ENCODE measurements around the gene OTUD4.
"Not testable (repeated sequence)": the region's sequence is repeated elsewhere in the genome, so short reads cannot be mapped to it uniquely, and the experiment has no call there.

Gene OTUD4

DNA sequence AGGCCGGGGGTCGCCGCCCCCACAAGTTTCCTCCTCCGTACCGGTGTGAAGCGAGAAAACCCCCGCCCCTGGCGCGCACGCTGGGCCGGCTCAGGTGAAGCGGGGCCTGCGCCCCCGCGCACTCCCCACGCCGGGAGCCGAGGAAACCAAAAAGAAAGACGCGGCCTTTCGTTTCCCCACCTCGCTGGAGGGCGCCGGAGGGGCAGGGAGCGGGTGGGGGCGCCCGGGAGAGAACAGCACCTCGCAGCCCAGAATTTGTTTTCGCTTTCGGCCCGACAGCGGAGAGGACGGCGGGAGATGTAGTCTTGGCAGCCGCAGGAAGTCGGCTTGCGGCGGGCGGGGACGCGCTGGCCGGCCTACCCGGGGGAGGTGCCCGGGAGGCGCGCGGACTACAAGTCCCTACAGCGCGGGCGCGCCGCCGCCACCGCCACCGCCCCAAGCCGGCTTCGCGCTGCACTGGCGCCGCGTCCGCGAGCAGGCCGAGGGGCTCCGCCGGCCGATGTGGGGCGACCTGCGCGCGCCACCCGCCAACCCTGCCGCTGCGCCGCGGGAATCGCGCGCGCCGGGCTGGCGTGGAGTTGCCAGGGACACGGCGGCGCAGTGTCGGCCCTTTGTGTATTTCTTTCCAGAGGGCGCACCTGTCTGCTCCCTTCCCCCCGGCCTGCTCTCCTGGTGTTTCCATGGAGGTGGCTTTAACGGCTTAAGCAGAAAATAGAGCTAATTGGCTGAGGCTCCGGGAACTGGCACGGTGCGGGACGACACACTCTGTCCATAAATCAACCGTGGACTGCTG, at the start of gene OTUD4:
Gene OTUD4, minus strand, starts transcription at position 292 of the 793 bp plus-strand sequence. CDS start 616 bp downstream, outside the sequence.
- DNase-seq (ENCODE audit: low spot score): peak; percentile 95

GRCh38 chr4:145223228-145223627, 42.8 kb upstream of the OTUD4 start:
- DNase-seq (ENCODE audit: low spot score): not testable (repeated sequence)

DNA sequence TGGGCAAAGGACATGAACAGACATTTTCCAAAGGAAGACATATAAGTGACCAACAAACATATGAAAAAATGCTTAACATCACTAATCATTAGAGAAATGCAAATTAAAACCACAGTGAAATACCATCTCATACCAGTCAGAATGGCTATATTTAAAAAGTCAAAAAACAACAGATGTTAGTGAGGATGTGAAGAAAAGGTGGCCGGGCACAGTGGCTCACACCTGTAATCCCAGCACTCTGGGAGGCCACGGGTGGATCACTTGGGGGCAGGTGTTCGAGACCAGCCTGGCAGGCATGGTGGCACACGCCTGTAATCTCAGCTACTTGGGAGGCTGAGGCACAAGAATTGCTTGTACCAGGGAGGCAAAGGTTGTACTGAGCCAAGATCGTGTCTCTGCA, 41.1 kb upstream of the OTUD4 start:
- peak; percentile 50 for DNase-seq (ENCODE audit: low spot score)

DNA sequence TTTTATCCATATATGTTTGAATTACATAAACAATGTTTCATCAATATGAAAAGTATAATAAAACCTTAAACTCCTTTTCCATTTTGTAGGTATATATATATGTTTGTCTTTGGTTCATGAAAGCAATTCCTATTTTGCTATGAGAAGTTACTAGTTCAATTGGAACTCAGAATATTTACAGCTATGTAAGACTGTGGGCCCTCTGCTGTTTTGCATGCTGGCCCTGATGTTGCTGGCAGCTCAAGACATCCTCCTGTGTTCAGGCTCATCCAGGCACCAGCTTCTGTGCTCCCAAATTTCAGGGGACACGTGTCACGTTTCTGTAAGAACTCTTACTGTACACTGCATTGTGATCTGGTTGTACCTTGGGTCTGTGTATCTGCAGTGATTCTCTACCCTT, 38.7 kb upstream of the OTUD4 start:
- DNase-seq (ENCODE audit: low spot score): peak; percentile 41

DNA sequence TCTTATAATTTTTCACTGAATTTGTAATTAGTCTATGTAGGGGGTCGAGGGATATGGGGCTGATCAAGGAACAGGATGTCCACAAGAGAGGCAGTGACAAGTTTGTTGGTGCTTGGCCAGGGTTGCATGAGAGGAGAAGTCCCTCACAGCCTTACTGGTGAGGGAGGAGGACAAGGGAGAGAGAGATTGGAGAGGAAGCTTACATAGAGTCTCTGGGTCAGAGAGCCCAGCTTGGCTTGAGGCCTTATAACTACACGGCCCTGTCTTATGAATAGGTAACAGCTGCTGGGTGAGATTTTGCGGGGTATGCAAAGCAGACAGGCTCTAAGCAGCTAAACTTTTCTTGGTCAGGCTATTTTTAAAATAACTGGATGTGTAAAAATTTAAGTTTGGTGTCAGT, 37.9 kb upstream of the OTUD4 start:
- DNase-seq (ENCODE audit: low spot score): peak; percentile 84

DNA sequence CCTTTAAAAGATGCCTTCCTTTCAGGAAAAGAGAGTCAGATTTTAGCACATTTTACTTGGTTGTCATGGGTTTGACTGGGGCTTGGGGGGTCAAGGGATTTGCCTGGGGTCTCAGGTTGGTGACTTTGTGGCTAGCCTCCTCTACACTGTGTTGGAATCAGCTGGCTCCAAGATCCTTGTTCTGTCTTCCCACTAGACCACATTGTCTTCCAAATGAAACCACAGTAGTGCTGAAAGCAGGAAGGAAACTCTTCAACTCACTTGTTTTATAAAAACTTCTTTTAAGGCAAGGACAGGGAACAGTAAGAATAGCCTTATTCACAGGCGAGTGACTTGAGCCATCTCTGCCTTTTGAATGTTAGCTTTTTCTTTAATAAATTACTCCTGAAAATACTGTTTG, 37.0 kb upstream of the OTUD4 start:
- peak; percentile 29 for DNase-seq (ENCODE audit: low spot score)

GRCh38 chr4:145216535-145216934, 36.1 kb upstream of the OTUD4 start:
- DNase-seq (ENCODE audit: low spot score): peak; percentile 77

GRCh38 chr4:145213245-145213644, 32.9 kb upstream of the OTUD4 start:
- no peak for DNase-seq (ENCODE audit: low spot score)

DNA sequence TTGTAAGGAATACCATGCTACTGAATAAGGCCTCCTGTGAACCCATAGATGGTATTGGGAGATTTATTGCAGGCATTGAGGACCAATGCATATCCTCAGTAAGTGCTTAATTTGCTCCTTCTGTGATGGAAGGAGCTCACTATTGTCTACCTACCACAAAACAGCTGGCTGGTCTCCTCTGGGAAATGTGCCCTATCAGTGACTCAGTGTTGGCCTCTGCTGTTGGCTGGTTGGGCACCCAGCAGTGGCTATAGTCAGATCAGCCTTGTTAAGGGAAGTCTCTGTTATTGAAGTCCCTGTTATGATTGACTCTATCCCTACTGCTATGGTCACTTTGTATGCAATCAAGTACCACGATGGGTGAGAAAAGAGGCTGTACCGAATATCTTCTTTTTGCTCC, 27.5 kb upstream of the OTUD4 start:
- DNase-seq (ENCODE audit: low spot score): no peak

DNA sequence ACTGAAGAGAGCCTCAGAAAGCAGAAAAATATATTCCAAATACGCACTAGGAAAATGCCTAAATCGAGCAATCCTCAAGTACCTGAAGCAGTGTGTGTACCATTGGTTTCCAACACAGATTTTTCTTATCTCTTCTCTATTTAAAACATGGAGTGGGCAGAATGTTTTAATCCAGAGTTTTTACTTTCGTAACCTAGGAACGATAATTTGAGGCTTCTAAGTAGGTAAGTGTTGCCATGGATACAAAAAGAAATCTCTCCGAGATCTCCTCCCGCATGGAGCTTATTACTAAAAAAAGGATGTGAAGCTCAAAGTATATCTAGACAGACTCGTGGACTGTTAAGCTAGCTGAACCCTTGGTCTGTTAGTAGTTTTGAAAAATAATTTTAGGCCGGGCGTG, 23.0 kb upstream of the OTUD4 start:
- no peak for DNase-seq (ENCODE audit: low spot score)

DNA sequence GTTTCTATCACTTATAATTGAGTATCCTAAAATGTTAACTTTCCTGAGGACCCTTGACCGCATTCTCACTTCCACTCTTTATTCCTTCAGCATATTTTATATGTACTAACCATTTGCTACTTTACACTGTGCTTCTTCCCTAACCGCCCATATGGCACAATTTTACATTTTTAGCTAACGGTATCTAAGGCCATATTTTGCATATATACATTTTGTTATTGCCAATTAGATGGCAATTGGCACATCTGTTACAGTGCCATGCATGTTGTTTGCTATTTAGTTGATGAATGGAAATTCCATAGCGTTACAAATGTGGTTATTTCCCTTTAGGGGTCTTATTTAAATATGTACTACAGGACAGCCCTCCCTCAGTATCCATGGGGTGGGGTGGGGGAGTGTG, 20.0 kb upstream of the OTUD4 start:
- DNase-seq (ENCODE audit: low spot score): no peak

GRCh38 chr4:145199051-145199716, 18.8 kb upstream of the OTUD4 start:
- DNase-seq (ENCODE audit: low spot score): no peak

GRCh38 chr4:145196747-145197146, 16.4 kb upstream of the OTUD4 start:
- no peak for DNase-seq (ENCODE audit: low spot score)

GRCh38 chr4:145195167-145195952, 15.0 kb upstream of the OTUD4 start:
- peak; percentile 48 for DNase-seq (ENCODE audit: low spot score)

DNA sequence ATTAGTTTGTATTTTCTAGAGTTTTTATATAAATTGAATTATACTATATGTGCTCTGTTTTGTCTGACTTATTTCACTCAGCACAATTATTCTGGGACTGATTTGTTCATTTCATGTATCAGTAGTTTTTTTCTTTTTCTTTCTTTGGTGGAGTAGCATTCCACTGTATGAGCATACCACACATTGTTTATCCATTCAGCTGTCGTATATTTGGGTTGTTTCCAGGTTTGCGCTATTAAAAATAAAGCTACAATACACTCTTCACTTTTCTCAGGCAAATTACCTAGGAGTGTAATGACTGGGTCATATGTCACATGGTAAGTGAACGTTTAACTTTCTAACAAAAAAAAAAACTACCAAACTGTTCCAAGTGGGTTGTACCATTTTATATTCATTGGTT, 9.6 kb upstream of the OTUD4 start:
- DNase-seq (ENCODE audit: low spot score): no peak

- DNase-seq (ENCODE audit: low spot score): peak; percentile 72
These were observed 6.3 kb upstream of the OTUD4 start for GRCh38 chr4:145186729-145187128.

DNA sequence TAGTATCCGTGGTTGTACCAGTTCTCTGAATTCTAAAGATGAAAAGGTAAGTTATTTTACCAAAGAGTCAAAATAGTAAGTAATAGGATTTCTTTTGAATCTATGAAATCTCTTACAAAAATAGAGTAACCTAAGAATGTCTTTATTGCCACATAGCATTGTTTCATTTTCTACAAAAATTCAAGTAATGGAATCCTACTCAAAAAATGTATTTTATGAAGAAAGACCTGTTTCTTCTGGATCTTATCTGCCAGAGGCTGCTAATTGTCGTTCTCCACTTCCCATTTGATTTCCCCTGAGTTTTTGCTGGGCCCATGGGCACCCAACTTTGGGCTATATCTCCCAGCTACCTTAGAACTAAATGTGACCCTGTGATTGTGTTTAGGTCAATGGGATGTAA, 3.2 kb upstream of the OTUD4 start:
- DNase-seq (ENCODE audit: low spot score): no peak

DNA sequence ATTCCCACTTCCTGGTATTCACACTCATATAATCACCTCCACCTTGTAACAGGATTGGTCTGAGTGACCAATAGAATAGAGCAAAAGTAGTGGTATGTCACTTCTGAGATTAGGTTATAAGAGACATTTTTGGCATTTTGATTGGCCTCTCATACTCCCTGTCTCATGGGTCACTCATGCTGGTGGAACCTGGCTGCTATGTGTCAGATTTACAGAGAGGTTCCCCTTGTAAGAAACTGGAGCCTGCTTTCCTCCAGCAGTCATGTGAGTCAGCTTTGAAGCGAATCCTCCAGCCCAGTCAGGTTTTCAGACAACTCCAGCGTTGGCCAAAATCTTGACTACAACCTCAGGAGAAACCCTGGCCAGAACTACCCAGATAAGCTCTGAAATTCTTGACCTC, 2.6 kb upstream of the OTUD4 start:
- no peak for DNase-seq (ENCODE audit: low spot score)

GRCh38 chr4:145182222-145182621, 1.8 kb upstream of the OTUD4 start:
- DNase-seq (ENCODE audit: low spot score): peak; percentile 23

DNA sequence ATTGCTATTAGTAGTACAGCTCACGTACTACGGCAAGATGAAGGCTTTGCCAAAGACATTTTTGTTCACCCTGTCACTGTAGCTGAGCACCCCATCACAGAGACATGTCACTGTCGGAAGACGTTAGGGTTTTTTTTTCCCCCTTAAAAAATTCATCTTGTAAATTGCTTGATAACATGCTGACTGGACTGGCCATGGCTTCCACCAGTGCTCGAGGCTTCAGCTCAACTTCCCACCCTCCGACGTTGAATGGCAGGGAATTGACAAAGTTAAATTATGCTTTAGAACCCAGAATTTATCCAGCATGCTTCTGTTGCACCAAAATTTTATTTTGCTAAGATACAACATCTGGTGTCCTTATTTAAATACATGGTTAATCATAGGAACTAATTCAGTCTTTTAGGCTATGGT, 707 bp upstream of the OTUD4 start:
- peak; percentile 63 for DNase-seq (ENCODE audit: low spot score)

- DNase-seq (ENCODE audit: low spot score): peak; percentile 53
These were observed 510 bp downstream of the OTUD4 start for GRCh38 chr4:145179861-145180297.

- peak; percentile 79 for DNase-seq (ENCODE audit: low spot score)
These were observed 1.0 kb downstream of the OTUD4 start for GRCh38 chr4:145179281-145179860.

Data from NAMALWA (cell line).